Left lobe of liver (tissue), 2 donors: ENCODE data around the gene NPW. TPM values are rescaled to one million over a fixed set of nuclear protein-coding genes. Genes with fewer than 3 reads are reported as not detected.

Source experiments
- ATAC-seq: fragments of 200-7000 bp; cut with Tn5 transposase; one replicate; pipeline ENCODE4 v1.9.1; 2020; ENCODE audit warnings: mild to moderate bottlenecking, moderate library complexity
- DNase-seq: peaks from one replicate; pipeline ENCODE4 v3.0.0-alpha.2; 2020; ENCODE audit warnings: low spot score
- total RNA-seq: library from RNA; stranded (reverse); gene quantifications from one replicate; pipeline ENCODE4 v1.2.1, GENCODE V29; 2021
- donor health status: DM: no; HTN: no; CAD: no; lungs with moderate emphysema.
- donor health status: DM: no; HTN: yes; CAD: no.

The NPW gene
- total RNA-seq, 1 donor from 2014 or later: 8.5 TPM

GRCh38 chr16:1984347-1985225 is 35.0 kb upstream of the NPW start:
- ATAC-seq: peak; percentile 42
- DNase-seq: peak; percentile 82

- no peak for DNase-seq
- no peak for ATAC-seq
These were observed 34.0 kb upstream of the NPW start for GRCh38 chr16:1985466-1986150.

GRCh38 chr16:1987198-1987597 is 32.4 kb upstream of the NPW start:
- DNase-seq (no peak), ATAC-seq (no peak)

- ATAC-seq: no peak
- no peak for DNase-seq
These were observed 30.1 kb upstream of the NPW start, which contains the start of gene SYNGR3 for GRCh38 chr16:1989209-1990100. SYNGR3 (plus strand) TSS chr16:1989970; CDS start chr16:1990103, 133 bp downstream.

- no peak for ATAC-seq
- DNase-seq: no peak
These were observed 29.6 kb upstream of the NPW start for GRCh38 chr16:1990101-1990350.

- DNase-seq: no peak
- no peak for ATAC-seq
These were observed 29.0 kb upstream of the NPW start for GRCh38 chr16:1990351-1991134.

GRCh38 chr16:1991135-1991551 is 28.4 kb upstream of the NPW start:
- ATAC-seq (no peak), DNase-seq (no peak)

GRCh38 chr16:1991588-1991947 is 28.0 kb upstream of the NPW start:
- no peak for DNase-seq
- no peak for ATAC-seq

- ATAC-seq: peak; percentile 73
- DNase-seq: peak; percentile 86
These were observed 27.5 kb upstream of the NPW start for GRCh38 chr16:1991948-1992703.

GRCh38 chr16:1992704-1993317 is 26.8 kb upstream of the NPW start:
- DNase-seq (no peak), ATAC-seq (no peak)

GRCh38 chr16:1993731-1994131 is 25.9 kb upstream of the NPW start:
- DNase-seq (peak; percentile 75), ATAC-seq (peak; percentile 69)

GRCh38 chr16:1997494-1998359 is 21.9 kb upstream of the NPW start:
- ATAC-seq (no peak), DNase-seq (no peak)

- ATAC-seq: no peak
- DNase-seq: no peak
These were observed 21.2 kb upstream of the NPW start for GRCh38 chr16:1998360-1998835.

GRCh38 chr16:1998852-1999801 is 20.5 kb upstream of the NPW start:
- ATAC-seq: no peak

GRCh38 chr16:1999866-2000514 is 19.6 kb upstream of the NPW start:
- no peak for ATAC-seq
- no peak for DNase-seq

More at GRCh38 chr16:1998852-1999801, 20.5 kb upstream of the NPW start:
- no peak for DNase-seq

- ATAC-seq: no peak
- no peak for DNase-seq
These were observed 18.6 kb upstream of the NPW start for GRCh38 chr16:2001035-2001434.
